ENCODE measurements around the gene AFG1L. TPM values are rescaled to one million over a fixed set of nuclear protein-coding genes. Genes with fewer than 3 reads are reported as not detected.

The AFG1L gene
- total RNA-seq, 2 donors from 2014 or later: 3.5 TPM

- no peak for TF ChIP-seq POLR2AphosphoS5 (IDR thresholded peaks at IDR 0.05)
- no peak for TF ChIP-seq CTCF (IDR thresholded peaks at IDR 0.05)
- TF ChIP-seq POLR2A (IDR thresholded peaks at IDR 0.05): no peak
- Histone ChIP-seq H3K27me3 (replicated peaks; ENCODE audit: insufficient read depth) (no peaks in the 10 kb centered on the region), H3K27ac (no peak overlapping the region), H3K4me3 (no peak overlapping the region), H3K9me3 (no peaks in the 10 kb centered on the region), H3K36me3 (no peaks in the 10 kb centered on the region), H3K4me1 (replicated peaks) (no peaks in the 10 kb centered on the region)
- WGBS: 86% methylated on average over 2 of the region's 2 CpGs
- no peak for DNase-seq (ENCODE audit: low spot score)
- intact Hi-C loops (cut with DNase I): no loop called here
Observed at GRCh38 chr6:108465098-108465495, 170.2 kb downstream of the AFG1L start.

DNA sequence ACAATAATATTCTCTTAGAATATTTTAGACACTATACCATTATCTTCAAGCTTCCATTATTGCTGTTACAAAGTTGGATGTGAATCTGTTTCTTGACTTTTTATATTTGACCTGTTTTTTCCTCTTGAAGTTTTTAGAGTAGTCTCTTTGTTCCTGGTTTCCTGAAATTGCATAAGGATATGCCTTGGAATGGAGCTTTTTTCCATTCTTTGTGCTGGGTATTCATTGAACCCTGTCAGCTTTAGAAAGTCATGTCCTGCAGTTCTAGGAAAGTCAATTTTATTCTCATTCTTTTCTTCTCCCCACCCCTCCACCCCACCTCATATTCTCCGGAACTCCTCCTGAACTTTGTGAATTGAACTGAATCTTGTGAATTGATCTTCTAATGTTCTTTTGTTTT, 173.5 kb downstream of the AFG1L start:
- Histone ChIP-seq H3K27ac (no peak overlapping the region), H3K4me3 (no peak overlapping the region), H3K9me3 (no peaks in the 10 kb centered on the region), H3K27me3 (replicated peaks; ENCODE audit: insufficient read depth) (no peaks in the 10 kb centered on the region), H3K4me1 (replicated peaks) (no peaks in the 10 kb centered on the region), H3K36me3 (no peaks in the 10 kb centered on the region)
- no peak for TF ChIP-seq CTCF (IDR thresholded peaks at IDR 0.05)
- TF ChIP-seq POLR2A (IDR thresholded peaks at IDR 0.05): no peak
- TF ChIP-seq POLR2AphosphoS5 (IDR thresholded peaks at IDR 0.05): no peak
- intact Hi-C loops (cut with DNase I): no loop called here
- WGBS: 100% methylated on average over 1 of the region's 1 CpG
- no peak for DNase-seq (ENCODE audit: low spot score)

DNA sequence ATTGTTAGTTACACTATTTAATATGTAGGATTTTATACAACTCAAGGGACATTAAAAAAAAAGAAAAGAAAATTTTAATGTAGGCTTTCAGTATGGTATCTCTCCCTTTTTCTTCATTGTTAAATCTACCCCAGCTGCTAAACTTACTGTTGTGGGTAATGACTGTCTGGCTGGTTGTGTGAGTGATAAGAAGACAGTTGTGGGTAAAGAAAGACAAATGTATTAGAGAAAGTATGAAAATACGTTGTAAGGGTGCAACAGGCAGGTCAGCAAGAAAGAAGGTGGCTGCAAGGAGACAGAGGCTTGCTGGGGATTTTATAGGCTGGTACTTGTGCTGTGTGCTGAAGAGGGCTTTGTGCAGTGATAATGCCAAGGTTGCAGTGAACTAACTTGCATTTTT, 174.5 kb downstream of the AFG1L start:
- H3K4me3 ChIP-seq: no peak overlapping the region
- H3K27me3 ChIP-seq (replicated peaks; ENCODE audit: insufficient read depth): no peaks in the 10 kb centered on the region
- no peaks in the 10 kb centered on the region for H3K9me3 ChIP-seq
- intact Hi-C loops (cut with DNase I): no loop called here
- no peaks in the 10 kb centered on the region for H3K36me3 ChIP-seq
- no peak for TF ChIP-seq POLR2AphosphoS5 (IDR thresholded peaks at IDR 0.05)
- TF ChIP-seq CTCF (IDR thresholded peaks at IDR 0.05): no peak
- TF ChIP-seq POLR2A (IDR thresholded peaks at IDR 0.05): no peak
- H3K27ac ChIP-seq: no peak overlapping the region
- H3K4me1 ChIP-seq (replicated peaks): no peaks in the 10 kb centered on the region
- DNase-seq (ENCODE audit: low spot score): no peak
- WGBS: 69% methylated on average over 1 of the region's 1 CpG

- H3K36me3 ChIP-seq: no peaks in the 10 kb centered on the region
- no peak for DNase-seq (ENCODE audit: low spot score)
- no peaks in the 10 kb centered on the region for H3K9me3 ChIP-seq
- H3K4me1 ChIP-seq (replicated peaks): no peaks in the 10 kb centered on the region
- TF ChIP-seq POLR2AphosphoS5 (IDR thresholded peaks at IDR 0.05): no peak
- TF ChIP-seq CTCF (IDR thresholded peaks at IDR 0.05): no peak
- TF ChIP-seq POLR2A (IDR thresholded peaks at IDR 0.05): no peak
- H3K27ac ChIP-seq: no peak overlapping the region
- no peaks in the 10 kb centered on the region for H3K27me3 ChIP-seq (replicated peaks; ENCODE audit: insufficient read depth)
- 95% methylated on average over 2 of the region's 2 CpGs for WGBS
- H3K4me3 ChIP-seq: no peak overlapping the region
- intact Hi-C loops (cut with DNase I): no loop called here
Observed at GRCh38 chr6:108473197-108473596, 178.3 kb downstream of the AFG1L start.

DNA sequence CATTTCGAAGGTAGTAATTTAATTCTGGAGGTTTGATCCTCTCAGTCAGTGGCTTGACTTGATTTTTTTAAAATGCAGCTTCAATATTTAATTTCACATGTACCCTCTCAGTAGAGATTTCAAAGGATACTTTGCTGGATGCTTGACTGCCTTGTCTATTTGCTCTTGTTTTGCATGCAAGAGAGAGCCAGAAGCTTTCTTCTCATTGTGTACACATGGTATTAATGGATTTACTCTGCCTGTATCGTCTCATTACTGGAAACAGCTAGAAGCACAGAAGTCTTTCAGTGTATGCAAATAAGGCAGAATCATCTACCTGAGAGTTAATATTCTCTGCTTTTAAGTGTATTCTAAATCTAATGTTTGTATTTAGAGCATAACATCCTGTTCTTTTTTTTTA, 181.5 kb downstream of the AFG1L start:
- DNase-seq (ENCODE audit: low spot score): no peak
- Histone ChIP-seq H3K4me1 (replicated peaks) (no peaks in the 10 kb centered on the region), H3K4me3 (no peak overlapping the region), H3K36me3 (no peaks in the 10 kb centered on the region), H3K27me3 (replicated peaks; ENCODE audit: insufficient read depth) (no peaks in the 10 kb centered on the region), H3K9me3 (no peaks in the 10 kb centered on the region), H3K27ac (no peak overlapping the region)
- TF ChIP-seq POLR2A (IDR thresholded peaks at IDR 0.05): no peak
- no peak for TF ChIP-seq POLR2AphosphoS5 (IDR thresholded peaks at IDR 0.05)
- no peak for TF ChIP-seq CTCF (IDR thresholded peaks at IDR 0.05)
- intact Hi-C loops (cut with DNase I): no loop called here
- WGBS: 41% methylated on average over 2 of the region's 2 CpGs

All from prostate gland (tissue), 2 donors.